EH (cell line): ENCODE measurements around the gene DOK6.

Experiments used
- DNase-seq: peaks from one replicate; pipeline ENCODE4 v3.0.0-alpha.2; 2015; ENCODE audit warnings: low read depth

DOK6 gene

GRCh38 chr18:69752737-69753380 lies 352.2 kb downstream of the DOK6 start:
- no peak for DNase-seq

DNA sequence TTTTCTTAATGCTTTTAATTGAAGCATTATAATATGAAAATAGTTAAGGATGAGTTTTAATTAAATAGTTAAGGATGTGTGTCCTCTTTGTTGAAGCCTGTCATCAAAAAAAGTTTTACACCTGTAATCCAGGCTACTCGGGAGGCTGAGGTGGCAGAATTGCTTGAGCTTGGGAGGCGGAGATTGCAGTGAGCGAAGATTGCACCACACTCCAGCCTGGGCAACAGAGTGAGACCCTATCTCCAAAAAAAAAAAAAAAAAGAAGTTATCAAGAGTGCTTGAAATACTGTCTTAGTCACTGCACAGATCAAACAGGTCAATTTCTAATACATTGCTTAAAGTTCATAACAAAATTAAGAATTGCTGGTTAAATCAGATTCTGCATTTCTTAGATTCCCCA lies 353.4 kb downstream of the DOK6 start:
- no peak for DNase-seq

DNA sequence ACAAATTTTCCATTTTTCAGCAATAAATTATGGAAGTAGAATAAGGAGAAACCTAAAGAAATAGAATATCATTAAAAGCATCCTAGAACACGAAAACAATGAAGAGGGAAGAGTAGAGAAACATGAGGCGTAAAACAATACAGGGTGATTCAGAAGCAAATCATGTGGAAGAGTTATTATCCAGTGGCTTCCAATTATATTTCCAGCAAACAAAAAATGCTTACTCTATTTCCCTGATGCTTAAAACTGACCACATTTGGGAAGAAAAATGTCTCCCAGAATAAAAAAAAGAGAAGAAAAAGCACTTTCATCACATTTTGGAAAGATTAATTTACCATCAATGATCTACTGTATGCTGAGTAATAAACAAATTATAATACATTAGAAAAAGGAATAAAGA lies 354.4 kb downstream of the DOK6 start:
- no peak for DNase-seq

- DNase-seq: no peak
Observed at GRCh38 chr18:69755856-69756496, 355.3 kb downstream of the DOK6 start.

- no peak for DNase-seq
Observed at GRCh38 chr18:69757733-69758132, 357.0 kb downstream of the DOK6 start.

DNA sequence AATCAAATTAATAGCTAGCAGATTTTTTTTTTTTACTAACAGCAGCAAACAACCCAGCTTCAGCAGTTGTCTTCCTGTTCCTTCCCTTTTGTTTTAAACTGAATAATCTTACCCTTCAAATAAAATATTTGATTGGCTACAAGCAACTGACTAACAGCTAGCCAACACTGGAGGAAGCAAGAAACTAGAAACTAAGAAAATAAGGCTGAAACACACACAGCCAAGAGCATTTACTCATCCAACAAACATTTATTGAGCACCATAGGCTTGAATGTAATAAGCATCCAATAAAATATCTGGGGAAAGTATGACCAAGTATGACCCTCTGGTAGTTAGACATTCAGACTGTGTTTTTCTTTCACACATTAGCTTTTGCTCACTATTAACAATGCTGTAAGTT lies 357.8 kb downstream of the DOK6 start:
- DNase-seq: peak; percentile 25

GRCh38 chr18:69759046-69759445 lies 358.4 kb downstream of the DOK6 start:
- DNase-seq: no peak

DNA sequence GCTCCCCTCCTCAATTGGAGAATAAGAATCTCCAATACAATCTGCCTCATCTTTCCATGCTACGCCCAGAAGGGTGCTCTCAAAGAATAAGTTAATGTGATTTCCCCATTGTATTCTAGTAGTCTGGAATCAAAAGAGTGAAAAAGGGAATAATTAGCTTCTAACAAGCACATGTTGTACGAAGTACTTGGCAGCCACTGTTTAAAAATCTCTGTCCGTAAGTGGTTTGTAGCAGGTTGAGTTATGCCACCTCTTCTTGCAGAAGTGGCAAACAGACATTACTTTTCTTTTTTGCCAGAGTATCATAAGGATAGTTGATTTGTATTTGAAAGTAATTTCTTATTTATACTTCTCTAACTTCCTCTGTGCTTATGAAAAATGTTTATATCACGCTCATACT lies 362.3 kb downstream of the DOK6 start:
- DNase-seq: no peak

- no peak for DNase-seq
Observed at GRCh38 chr18:69763821-69764220, 363.1 kb downstream of the DOK6 start.

DNA sequence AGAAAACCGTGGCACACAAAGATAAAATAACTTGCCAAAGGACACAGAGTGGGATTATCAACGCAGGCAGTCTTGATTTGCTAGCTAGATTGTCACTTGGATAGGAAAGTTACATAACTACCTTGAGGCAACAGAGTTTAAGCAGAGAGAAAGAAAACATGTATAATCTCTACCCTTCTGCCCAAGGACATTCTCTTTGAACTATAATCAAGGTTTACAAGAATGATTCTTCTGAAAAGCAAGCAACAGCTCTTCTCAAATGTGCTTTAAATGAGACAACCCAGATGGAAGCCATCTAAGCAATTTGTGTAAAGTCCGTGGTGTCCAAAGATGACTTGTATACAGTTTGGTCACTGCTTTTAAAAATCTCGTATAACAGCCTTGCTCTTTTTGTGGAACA lies 369.6 kb downstream of the DOK6 start:
- DNase-seq: no peak

DNA sequence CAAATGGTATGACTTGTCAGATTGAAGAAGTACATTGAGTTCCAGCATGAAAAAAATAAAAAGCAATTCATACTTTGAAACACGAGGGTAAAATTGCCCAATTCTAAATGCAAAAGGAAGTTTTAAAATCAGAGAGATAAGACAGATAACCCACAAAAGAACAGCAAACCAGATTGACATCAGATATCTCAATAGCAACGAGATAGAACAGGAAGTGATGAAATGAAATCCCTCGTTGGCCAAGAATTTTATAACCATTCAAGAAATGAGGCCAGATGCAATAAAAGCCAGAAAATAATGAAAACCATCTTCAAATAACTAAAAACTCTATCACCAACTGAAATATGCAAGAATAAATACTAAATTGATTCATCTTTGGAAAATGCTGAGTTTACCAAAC lies 374.1 kb downstream of the DOK6 start:
- peak; percentile 15 for DNase-seq

- DNase-seq: no peak
Observed at GRCh38 chr18:69777248-69777647, 376.6 kb downstream of the DOK6 start.

- DNase-seq: no peak
Observed at GRCh38 chr18:69778680-69779079, 378.0 kb downstream of the DOK6 start.

DNA sequence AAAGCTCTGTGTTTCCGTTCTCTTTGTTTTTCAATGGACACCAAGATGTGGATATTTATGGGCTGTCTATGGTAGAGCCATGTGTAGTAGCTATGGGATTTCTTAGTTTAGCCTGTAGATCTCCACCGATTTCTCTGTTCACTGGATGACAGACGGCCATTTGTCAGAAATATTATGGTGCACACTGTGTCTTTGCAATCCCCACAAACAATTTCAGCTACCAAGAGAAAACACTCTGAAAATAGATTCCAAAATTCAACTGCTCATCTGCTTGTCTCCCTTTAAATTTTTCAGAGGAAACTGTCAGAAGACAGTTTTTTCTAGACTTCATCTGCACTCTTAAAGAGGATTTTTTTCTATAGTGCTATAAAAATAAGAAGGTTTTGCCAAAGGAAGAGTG lies 380.2 kb downstream of the DOK6 start:
- no peak for DNase-seq

GRCh38 chr18:69784815-69785214 lies 384.1 kb downstream of the DOK6 start:
- no peak for DNase-seq

DNA sequence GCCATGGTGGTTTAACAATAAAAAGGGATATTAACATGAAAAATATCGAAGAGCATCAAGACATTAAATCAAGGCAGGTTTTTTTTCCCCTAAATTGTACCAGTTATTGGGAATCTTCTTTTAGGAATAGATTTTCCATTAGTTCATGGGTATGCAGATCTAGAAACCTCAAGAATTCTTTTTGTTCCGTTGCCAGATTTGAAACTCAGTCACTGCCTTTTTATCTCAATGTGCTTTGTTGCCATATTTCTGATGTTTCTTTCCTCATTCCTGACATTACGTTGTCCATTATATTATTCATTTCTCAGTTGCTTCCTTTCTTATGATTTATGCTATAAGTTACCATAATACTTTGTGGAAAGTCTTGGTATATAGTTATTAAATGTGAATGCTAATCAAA lies 384.8 kb downstream of the DOK6 start:
- DNase-seq: peak; percentile 1

DNA sequence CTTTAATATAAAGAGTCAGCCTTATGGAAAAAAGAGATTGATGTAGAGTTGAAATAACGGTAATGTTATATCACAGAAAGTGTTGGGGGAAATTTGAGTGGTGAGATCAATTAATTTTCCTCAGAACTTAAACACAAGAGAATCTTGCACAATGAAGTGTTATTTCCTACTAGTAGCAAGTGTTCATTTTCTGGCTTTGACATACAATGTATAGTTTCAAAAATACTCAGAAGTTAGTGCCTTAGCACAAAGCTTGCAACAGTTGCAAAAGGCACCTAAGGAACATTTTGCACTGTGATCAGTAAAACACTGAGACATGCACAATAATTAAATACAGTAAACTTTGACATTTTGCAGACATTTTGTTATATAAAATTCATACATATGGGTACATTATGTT lies 385.7 kb downstream of the DOK6 start:
- DNase-seq: no peak

- DNase-seq: peak; percentile 56
Observed at GRCh38 chr18:69787825-69788547, 387.3 kb downstream of the DOK6 start.

DNA sequence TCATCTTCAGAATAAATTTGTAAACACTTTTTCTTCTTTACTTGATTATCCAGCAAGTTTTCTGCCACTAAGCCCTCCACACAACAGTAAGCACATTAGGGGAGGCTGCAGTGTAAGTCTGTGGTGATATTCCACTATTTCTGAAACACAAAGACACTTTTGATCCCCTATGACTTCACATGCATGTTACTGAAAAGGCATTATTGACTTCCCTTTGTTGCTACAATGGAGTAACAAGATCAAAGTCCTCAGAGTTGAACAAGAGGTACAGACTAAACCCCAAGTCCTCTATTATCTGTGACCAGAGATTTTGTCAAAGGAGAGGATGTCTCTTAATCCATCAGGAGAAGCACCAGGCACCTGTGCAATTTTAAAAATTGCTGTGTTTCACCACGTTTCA lies 389.1 kb downstream of the DOK6 start:
- DNase-seq: no peak

GRCh38 chr18:69790649-69791048 lies 390.0 kb downstream of the DOK6 start:
- no peak for DNase-seq

DNA sequence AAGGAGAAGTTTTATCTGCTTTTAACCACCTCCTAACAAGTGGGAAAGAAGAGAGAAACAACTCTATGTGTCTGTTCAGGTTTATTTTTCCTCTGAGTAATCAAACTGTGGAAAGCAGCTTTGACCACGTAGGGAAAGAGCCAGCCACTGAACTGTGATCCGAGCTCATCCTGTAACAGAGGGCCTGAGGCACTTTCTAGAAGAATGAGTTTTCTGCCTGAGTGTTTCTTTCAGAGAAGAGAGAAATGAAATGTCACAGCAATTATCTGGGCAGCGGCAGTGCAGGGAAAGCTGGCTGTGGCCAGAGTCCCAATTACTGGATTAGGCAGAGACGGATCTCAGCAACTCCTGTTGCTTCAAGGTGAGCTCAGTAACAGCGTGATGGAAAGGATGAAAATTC lies 395.1 kb downstream of the DOK6 start:
- peak; percentile 59 for DNase-seq

DNA sequence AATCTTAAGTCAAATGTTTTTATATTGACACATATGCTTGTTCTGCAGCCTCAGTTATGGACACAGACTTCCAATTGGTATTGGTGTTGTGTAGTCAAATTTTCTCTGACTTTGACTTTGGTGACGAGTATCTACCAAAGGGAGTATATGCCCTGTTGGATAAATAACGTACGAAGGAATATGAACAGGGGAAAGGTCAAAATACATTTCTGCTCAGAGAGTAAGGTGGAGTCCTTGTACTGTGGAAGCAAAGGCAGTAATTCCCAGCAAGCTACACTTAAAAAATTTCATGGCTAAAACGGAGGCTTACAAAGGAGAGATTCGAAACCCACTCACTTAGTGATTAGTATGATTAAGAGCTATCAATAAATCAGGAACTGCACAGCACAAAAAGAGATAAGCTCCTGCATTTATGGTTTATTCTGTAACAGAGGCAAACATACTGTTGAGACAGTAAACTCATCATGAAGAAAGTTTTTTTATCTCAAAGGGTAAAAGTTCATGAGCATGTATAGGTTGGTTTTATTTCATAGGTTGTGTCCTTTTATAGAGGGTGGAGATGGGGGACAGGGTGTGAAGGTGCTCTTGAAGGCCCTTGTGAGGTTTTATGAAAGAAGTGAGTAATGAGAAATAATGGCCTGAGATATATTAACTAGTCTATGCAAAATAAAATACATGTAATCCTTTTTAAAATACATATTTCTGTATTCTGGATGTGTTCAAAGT lies 404.3 kb downstream of the DOK6 start:
- DNase-seq: no peak

DNA sequence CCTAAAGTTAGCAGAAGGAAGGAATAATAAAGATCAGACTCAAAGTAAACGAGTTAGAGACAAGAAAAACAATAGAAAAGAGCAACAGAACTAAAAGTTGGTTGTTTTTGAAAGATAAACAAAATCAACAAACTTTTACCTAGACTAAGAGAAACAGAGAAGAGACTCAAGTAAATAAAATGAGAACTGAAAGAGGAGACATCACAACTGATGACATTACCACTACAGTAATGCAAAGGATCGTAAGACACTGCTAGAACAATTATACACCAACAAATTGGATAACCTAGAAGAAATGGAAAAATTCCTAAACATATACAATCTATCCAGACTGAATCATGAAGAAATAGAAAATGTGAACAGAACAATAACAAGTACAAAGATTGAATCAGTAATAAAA lies 407.7 kb downstream of the DOK6 start:
- no peak for DNase-seq
